Esophagus squamous epithelium (tissue), 4 donors: ENCODE results near the gene PLA2G4B.

Source experiments
- POLR2A ChIP-seq, 4 donors: fragments of 450-650 bp; IDR thresholded peaks; one replicate each; pipeline ENCODE4 v1.6.1; 2017; ENCODE audit warnings: antibody characterized with exemption in 4 of 4, mild to moderate bottlenecking in 4 of 4, moderate library complexity in 3 of 4
- TF ChIP-seq, protein P1 (sequence below), 6 experiments: fragments of 450-650 bp in 4 of 6; fragments of 200-600 bp in 2 of 6; sonication (generic) in 2 of 6; IDR thresholded peaks; one replicate each; pipeline ENCODE4 v1.5.1; 2016 to 2019; ENCODE audit warnings: antibody characterized with exemption in 6 of 6, mild to moderate bottlenecking in 4 of 6, moderate library complexity in 4 of 6

DNA sequence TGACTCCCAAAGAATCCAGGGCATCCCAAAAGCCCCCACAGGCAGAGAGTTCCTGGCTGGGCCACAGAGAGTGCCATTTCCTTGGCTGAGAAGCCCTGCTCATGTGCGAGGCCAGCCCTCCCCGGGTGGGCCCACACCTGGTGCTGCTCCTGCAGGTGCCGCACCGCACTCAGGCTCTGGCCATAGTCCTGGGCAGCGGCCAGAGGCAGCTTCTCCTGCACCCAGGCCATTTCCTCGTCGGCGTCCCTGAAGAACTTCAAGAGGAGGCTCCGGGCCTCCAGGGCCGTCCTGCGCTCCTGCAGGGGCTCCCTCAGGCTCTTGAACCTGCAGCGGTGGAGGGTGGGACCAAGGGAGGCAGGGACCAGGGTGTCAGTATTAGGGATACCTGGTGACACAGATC is 18.1 kb downstream of the PLA2G4B start:
- TF ChIP-seq, protein P1, sequence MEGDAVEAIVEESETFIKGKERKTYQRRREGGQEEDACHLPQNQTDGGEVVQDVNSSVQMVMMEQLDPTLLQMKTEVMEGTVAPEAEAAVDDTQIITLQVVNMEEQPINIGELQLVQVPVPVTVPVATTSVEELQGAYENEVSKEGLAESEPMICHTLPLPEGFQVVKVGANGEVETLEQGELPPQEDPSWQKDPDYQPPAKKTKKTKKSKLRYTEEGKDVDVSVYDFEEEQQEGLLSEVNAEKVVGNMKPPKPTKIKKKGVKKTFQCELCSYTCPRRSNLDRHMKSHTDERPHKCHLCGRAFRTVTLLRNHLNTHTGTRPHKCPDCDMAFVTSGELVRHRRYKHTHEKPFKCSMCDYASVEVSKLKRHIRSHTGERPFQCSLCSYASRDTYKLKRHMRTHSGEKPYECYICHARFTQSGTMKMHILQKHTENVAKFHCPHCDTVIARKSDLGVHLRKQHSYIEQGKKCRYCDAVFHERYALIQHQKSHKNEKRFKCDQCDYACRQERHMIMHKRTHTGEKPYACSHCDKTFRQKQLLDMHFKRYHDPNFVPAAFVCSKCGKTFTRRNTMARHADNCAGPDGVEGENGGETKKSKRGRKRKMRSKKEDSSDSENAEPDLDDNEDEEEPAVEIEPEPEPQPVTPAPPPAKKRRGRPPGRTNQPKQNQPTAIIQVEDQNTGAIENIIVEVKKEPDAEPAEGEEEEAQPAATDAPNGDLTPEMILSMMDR (IDR thresholded peaks at IDR 0.05), result no peak
- TF ChIP-seq POLR2A (IDR thresholded peaks at IDR 0.05), result no peak
